ENCODE results near the gene GSAP. TPM values are rescaled to one million over a fixed set of nuclear protein-coding genes. Genes with fewer than 3 reads are reported as not detected.

Gene GSAP
- total and polyA plus RNA-seq, 2 donors (not counting 3 experiments of a cell fraction or from before 2014, with no cell fraction given), result 2.3 to 5.8 TPM

- FAIRE-seq (no peak), DNase-seq (ENCODE audit: low read depth, low spot score) (no peak)
- Histone ChIP-seq H2AFZ (ENCODE audit: low read depth, low read length) (no peak overlapping the region), H3K27me3 (ENCODE audit: control insufficient read depth in 2 of 2, insufficient read depth in 2 of 2, low read length in 2 of 2) (no peaks in the 10 kb centered on the region), H3K9me1 (replicated peaks; ENCODE audit: control insufficient read depth, extremely low read depth, insufficient read depth, low read length) (no peaks in the 10 kb centered on the region), H3K9me3 (replicated peaks; ENCODE audit: control insufficient read depth, insufficient read depth, low read length) (no peaks in the 10 kb centered on the region), H3K36me3 (ENCODE audit: control insufficient read depth in 2 of 2, extremely low read depth in 1 of 2, insufficient read depth in 2 of 2, low read length in 2 of 2) (no peaks in the 10 kb centered on the region), H3K27ac (ENCODE audit: insufficient read depth, low read depth, low read length) (no peak overlapping the region), H3K4me2 (ENCODE audit: insufficient read depth, low read length) (no peak overlapping the region), H3K4me3 (replicated peaks in 1 of 3; ENCODE audit: insufficient read depth in 1 of 3, low read depth in 1 of 3, low read length in 3 of 3) (no peak overlapping the region), H3K9ac (replicated peaks; ENCODE audit: extremely low read depth, insufficient read depth, low read length) (no peak overlapping the region), H3K4me1 (ENCODE audit: control insufficient read depth, extremely low read depth, insufficient read depth, low read length) (no peaks in the 10 kb centered on the region), H4K20me1 (replicated peaks; ENCODE audit: control insufficient read depth, extremely low read depth, insufficient read depth, low read length) (no peaks in the 10 kb centered on the region), H3K79me2 (ENCODE audit: control insufficient read depth, insufficient read depth, low read length) (no peaks in the 10 kb centered on the region)
- POLR2A ChIA-PET, result no interaction called here
- CTCF ChIA-PET, result no interaction called here
- no TSS peak for BruUV-seq (replicated peaks)
- no peak for TF ChIP-seq MAX (IDR thresholded peaks at IDR 0.05; ENCODE audit: insufficient read depth, insufficient read length)
- no peak for TF ChIP-seq EZH2 (IDR thresholded peaks at IDR 0.05; ENCODE audit: borderline replicate concordance, low read depth, low read length, severe bottlenecking)
- TF ChIP-seq POLR2A (IDR thresholded peaks at IDR 0.05; ENCODE audit: low read depth, low read length), result no peak
- no peak for TF ChIP-seq GATA2 (IDR thresholded peaks at IDR 0.05; ENCODE audit: insufficient read depth, insufficient read length, low read depth, low read length)
- TF ChIP-seq FOS (IDR thresholded peaks at IDR 0.05; ENCODE audit: borderline replicate concordance, insufficient read depth, low read length), result no peak
- no peak for TF ChIP-seq JUN (IDR thresholded peaks at IDR 0.05; ENCODE audit: borderline replicate concordance, insufficient read depth, insufficient read length, low read depth)
- no peak for TF ChIP-seq CTCF (IDR thresholded peaks at IDR 0.05; ENCODE audit: extremely low read depth in 1 of 2, insufficient read depth in 1 of 2, low read depth in 1 of 2, low read length in 2 of 2)
- TF ChIP-seq POLR2AphosphoS5 (IDR thresholded peaks at IDR 0.05; ENCODE audit: insufficient read depth, low read depth, low read length), result no peak
- no peak for TF ChIP-seq MYC (IDR thresholded peaks at IDR 0.05; ENCODE audit: low read depth, low read length)
- intact Hi-C loops (cut with micrococcal nuclease), result no loop called here
- dilution Hi-C loops (cut with MboI; ENCODE audit: extremely low pct_ligation_motif_present, low sequenced_read_pairs), result no loop called here
Measured at GRCh38 chr7:77401002-77401401, 15.1 kb downstream of the GSAP start.

Data from endothelial cell of umbilical vein (primary cell).